ENCODE measurements around the gene UTP25.

UTP25 gene

GRCh38 chr1:209780268-209780667, 47.5 kb upstream of the UTP25 start:
- TF ChIP-seq CTCF (IDR thresholded peaks at IDR 0.05; ENCODE audit: low read depth, low read length, poor library complexity, severe bottlenecking) (no peak), EZH2phosphoT487 (IDR thresholded peaks at IDR 0.05; ENCODE audit: borderline replicate concordance, low read length) (no peak)
- Histone ChIP-seq H3K27ac (ENCODE audit: low read depth, low read length) (no peak overlapping the region), H3K79me2 (ENCODE audit: control insufficient read depth, low read length) (peaks cover 25% of the 10 kb centered on the region), H3K9me3 (ENCODE audit: control insufficient read depth, insufficient read depth, low read length) (peaks cover 6% of the 10 kb centered on the region), H3K27me3 (ENCODE audit: control insufficient read depth, low read length) (no peaks in the 10 kb centered on the region), H3K36me3 (ENCODE audit: control insufficient read depth, low read length) (peaks cover 36% of the 10 kb centered on the region), H3K4me3 (ENCODE audit: low read length) (no peak overlapping the region), H3K9me2 (replicated peaks; ENCODE audit: control insufficient read depth, low read length) (no peaks in the 10 kb centered on the region), H3K4me2 (ENCODE audit: low read length) (no peak overlapping the region), H3K4me1 (ENCODE audit: control insufficient read depth, low read length) (peaks cover 26% of the 10 kb centered on the region), H3F3A (ENCODE audit: control insufficient read depth, insufficient read depth) (no peaks in the 10 kb centered on the region), H4K20me1 (ENCODE audit: control insufficient read depth, insufficient read depth, low read depth, low read length) (no peaks in the 10 kb centered on the region)

- Histone ChIP-seq H4K20me1 (ENCODE audit: control insufficient read depth, insufficient read depth, low read depth, low read length) (no peaks in the 10 kb centered on the region), H3K4me3 (ENCODE audit: low read length) (peak overlapping the region; percentile 83), H3K36me3 (ENCODE audit: control insufficient read depth, low read length) (peaks cover 28% of the 10 kb centered on the region), H3K4me2 (ENCODE audit: low read length) (peak overlapping the region; percentile 85), H3K27ac (ENCODE audit: low read depth, low read length) (no peak overlapping the region), H3K9me3 (ENCODE audit: control insufficient read depth, insufficient read depth, low read length) (peaks cover 11% of the 10 kb centered on the region), H3K9me2 (replicated peaks; ENCODE audit: control insufficient read depth, low read length) (no peaks in the 10 kb centered on the region), H3K4me1 (ENCODE audit: control insufficient read depth, low read length) (peaks cover 16% of the 10 kb centered on the region), H3F3A (ENCODE audit: control insufficient read depth, insufficient read depth) (no peaks in the 10 kb centered on the region), H3K27me3 (ENCODE audit: control insufficient read depth, low read length) (no peaks in the 10 kb centered on the region; the same call in 1 of the 2 replicates), H3K79me2 (ENCODE audit: control insufficient read depth, low read length) (peaks cover 25% of the 10 kb centered on the region)
- TF ChIP-seq CTCF (IDR thresholded peaks at IDR 0.05; ENCODE audit: low read depth, low read length, poor library complexity, severe bottlenecking) (no peak), EZH2phosphoT487 (IDR thresholded peaks at IDR 0.05; ENCODE audit: borderline replicate concordance, low read length) (no peak)
Measured at GRCh38 chr1:209783386-209783785, 44.4 kb upstream of the UTP25 start.

- H3K4me1 ChIP-seq (ENCODE audit: control insufficient read depth, low read length) = peaks cover 16% of the 10 kb centered on the region
- H3K9me2 ChIP-seq (replicated peaks; ENCODE audit: control insufficient read depth, low read length) = no peaks in the 10 kb centered on the region
- H3K79me2 ChIP-seq (ENCODE audit: control insufficient read depth, low read length) = peaks cover 25% of the 10 kb centered on the region
- H3K4me2 ChIP-seq (ENCODE audit: low read length) = peak within 1 kb of the TSS; percentile 85
- no peak for TF ChIP-seq CTCF (IDR thresholded peaks at IDR 0.05; ENCODE audit: low read depth, low read length, poor library complexity, severe bottlenecking)
- no peak for TF ChIP-seq EZH2phosphoT487 (IDR thresholded peaks at IDR 0.05; ENCODE audit: borderline replicate concordance, low read length)
- H3F3A ChIP-seq (ENCODE audit: control insufficient read depth, insufficient read depth) = no peaks in the 10 kb centered on the region
- peak within 1 kb of the TSS; percentile 44 for H3K27ac ChIP-seq (ENCODE audit: low read depth, low read length)
- H4K20me1 ChIP-seq (ENCODE audit: control insufficient read depth, insufficient read depth, low read depth, low read length) = no peaks in the 10 kb centered on the region
- H3K36me3 ChIP-seq (ENCODE audit: control insufficient read depth, low read length) = peaks cover 24% of the 10 kb centered on the region
- H3K9me3 ChIP-seq (ENCODE audit: control insufficient read depth, insufficient read depth, low read length) = peaks cover 11% of the 10 kb centered on the region
- H3K27me3 ChIP-seq (ENCODE audit: control insufficient read depth, low read length) = no peaks in the 10 kb centered on the region; the same call in 1 of the 2 replicates
- peak within 1 kb of the TSS; percentile 83 for H3K4me3 ChIP-seq (ENCODE audit: low read length)
Measured at GRCh38 chr1:209784265-209785169, 43.3 kb upstream of the UTP25 start, which contains the start of gene C1orf74. Gene C1orf74 (minus strand): TSS chr1:209784559. CDS start chr1:209783634, 925 bp downstream.
